ENCODE measurements around the gene LRMDA.
A peak's percentile ranks its signal among the peaks of the same experiment; 100 is the strongest.

The LRMDA gene

DNA sequence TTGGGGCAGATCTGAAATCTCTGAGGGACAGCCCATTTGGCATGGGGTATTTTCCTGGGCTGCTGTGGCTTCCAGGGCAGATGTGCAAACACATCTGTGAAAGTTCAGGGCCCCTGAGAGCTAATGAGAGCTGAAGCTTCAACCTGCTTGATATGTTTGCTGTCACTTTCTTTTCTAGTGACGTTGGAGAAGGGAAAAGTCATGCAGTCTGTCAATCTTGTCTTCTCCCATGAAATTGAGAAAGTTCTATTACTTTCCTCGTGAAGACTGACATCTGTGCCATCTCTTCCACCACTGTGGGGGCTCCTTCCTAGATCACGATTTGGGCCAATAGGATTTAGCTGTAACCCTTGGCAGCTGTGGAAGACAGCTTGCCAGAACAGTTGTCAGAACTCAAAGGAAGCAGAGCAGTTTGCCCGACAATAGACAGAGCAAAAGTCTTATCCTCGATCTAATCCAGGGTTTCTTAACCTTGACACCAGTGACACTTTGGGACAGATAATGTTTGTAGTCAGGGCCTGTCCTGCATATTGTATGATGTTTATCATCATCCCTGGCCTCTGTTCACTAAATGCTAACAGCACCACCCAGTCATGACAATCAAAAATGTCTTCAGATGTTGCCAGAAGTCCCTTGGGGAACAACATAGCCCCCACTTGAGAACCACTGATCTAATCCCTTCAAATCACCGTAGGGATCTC is 586.5 kb downstream of the LRMDA start:
- no peak for DNase-seq

DNA sequence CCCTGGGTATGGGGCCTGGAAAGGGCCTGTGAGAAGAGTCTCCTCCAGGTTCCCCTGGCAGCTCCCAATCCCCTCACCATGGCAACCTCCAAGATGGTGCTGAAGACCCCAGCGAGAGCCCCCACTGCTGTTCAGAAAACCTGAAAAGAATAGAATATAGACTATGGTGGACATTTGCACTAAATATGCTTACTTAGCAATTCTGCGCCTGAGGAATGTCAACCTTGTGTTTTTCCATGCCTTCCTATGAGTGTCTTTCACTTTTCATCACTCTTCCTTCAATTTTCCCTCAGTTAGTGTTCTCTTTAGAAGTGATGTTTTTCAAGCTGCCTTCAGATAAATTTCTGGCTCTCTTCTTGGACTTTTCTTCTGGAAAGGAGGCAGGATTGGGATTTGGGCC is 589.2 kb downstream of the LRMDA start:
- DNase-seq: no peak

DNA sequence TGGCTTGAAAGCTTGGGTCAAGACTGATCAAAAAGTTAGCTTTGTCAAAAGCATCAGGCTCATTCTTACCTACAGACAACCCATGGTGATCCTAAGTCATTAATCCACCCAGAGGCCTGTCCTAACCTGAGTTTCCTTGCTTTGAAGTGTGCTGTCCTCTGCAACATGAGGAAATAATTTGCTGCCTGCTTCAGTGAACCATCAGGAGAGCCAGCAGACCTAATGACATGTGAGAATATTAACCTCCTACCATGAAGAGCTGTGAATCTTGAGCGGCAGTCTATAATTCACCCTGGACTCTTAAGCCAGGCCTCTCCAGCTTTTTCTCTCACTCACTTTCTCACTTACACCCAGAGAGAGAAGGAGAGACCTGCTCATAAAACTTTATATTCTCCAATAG is 590.0 kb downstream of the LRMDA start:
- no peak for DNase-seq

DNA sequence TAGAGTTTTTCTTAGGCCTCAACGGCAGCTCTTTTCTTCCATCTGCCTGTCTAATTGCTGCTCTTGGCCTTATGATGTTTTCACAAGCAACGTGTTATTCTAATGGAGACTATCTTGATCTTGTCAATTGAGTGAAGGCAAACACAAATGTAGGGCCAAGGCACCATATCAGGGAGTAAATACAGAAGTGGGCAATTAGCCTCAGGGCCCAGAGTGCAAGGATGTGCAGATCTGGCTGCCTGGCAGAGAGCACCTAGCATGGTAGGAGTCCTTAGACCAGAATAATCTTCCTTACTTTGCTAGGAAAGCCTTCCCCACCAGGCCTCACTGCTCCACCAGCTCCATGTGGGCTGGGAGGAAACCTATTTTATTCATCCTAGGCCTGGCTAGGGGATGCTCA is 590.9 kb downstream of the LRMDA start:
- DNase-seq: no peak

DNA sequence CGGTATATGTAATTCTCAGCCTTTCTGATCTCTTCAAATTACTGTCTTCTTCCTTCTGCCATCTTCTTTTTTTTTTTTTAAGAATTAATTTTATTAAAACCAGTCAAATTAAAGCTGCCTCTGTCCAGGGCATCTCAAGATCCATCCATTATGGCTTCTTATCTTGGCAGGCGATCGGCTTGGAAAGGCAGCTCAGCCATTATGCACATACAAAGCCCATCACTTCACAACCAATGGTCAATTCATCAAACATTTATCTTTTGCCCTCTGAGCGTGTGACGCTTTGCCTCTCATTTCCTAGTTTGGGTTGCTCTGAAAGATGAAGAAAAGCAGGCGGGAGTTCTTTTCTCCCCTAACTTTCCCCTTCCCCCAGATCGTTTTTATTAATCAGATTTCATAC is 591.6 kb downstream of the LRMDA start:
- no peak for DNase-seq

DNA sequence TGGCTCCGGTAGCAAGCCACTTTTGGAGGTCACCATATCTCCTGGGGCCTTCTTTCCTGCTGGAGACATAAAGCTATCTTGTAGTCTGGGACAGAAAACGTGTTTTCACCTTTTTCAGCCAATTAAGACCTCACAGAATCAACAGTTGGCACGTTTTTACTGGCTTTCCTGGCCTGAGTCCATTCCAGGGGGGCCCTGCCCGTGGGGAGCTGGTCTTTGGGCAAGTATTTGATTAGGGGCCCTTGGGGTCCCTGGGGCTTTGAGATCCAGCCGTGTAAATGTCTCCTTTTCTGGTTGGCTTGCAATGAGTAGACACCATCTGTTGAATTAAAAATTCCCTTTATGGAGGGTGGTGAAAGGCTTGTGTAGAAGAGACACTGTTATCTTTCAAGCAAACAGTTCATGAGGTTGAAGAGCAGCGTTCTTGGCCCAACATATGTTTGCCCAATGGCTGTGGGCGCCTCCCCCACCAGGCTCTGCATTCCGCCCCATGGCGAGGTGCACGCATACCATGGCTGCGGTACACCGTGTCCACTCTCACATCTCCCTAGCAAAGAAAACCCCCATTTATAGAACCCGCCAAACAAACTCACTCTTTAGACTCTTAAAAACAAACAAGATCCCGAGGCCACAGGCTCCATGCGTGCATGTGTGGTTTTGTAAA is 593.2 kb downstream of the LRMDA start:
- DNase-seq: no peak

DNA sequence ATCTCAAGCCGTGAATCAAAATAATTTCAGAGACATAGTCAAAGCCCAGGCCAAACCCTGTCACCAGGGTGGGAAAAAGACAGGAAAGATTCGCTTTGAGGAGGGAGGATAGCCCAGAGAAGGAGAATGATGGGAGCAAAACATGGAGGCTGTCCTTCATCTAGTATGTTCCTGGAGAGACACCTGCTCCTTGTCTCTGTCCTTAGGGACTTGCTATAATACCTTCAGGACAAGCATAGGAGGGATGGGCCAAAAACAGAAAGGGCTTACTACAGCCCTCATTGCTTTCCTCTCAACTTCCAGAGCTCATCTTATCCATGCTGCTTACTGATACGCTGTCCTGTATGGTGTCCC is 593.7 kb downstream of the LRMDA start:
- DNase-seq: no peak

DNA sequence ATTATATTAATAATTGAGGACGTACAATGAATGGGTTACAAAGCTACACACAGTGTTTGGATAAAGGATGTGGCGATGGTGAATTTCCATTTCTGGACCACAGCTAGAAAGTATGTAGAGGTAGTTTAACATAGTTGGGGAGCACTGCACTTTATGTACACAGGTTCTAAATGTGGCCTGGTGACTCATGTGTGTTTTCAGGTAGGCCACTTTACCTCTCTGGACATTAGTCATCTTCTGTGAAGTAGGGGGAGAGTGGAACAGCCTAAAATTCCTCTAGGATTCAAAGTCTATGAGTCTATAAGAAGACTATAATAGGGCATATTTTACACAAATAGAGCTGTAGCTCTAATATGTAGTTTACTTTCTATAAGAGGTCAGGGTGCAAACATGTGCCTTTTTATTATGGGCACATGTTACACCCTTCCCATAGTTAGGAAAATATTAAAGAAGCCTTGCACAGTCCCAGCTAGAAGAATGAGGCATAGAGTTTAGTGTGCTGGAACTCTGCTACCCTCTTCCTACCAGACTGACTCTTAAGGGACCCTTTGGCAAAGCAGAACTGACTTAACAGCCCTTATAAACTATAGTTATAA is 594.9 kb downstream of the LRMDA start:
- DNase-seq: no peak

DNA sequence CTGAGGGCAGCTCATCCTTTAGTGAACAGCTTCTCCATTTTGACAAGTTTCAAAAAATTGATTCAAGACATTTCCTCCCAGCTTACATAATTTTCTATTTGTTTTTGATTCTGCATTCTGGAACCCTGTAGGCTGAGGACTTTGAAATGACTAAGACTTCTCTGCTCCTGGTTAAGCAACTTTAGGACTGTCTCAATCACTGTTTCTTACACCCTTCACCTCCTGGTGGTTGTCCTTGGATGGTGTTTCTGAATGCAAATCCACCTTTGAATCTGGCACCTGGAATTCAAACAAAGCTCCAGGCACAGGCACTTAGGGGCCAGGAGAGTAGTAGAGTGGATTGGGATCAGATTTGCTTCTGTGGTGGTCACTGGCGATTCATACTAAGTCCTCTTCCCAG is 595.5 kb downstream of the LRMDA start:
- no peak for DNase-seq

DNA sequence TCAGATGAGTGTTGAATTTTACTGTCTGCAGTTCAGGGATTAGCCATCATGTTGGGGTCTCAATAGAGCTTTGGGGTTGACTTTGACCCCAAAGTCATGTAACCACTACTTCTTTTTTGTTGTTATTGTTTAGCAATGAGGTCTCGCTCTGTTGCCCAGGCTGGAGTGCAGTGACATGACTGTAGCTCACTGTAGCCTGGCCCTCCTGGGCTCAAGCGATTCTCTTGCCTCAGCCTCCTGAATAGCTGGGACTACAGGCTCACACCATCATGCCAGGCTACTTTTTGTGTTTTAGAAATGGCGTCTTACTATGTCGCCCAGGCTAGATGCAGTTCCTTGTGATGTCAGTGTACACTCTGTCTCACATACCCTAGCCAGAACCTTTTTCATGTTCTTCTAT is 598.4 kb downstream of the LRMDA start:
- no peak for DNase-seq

DNA sequence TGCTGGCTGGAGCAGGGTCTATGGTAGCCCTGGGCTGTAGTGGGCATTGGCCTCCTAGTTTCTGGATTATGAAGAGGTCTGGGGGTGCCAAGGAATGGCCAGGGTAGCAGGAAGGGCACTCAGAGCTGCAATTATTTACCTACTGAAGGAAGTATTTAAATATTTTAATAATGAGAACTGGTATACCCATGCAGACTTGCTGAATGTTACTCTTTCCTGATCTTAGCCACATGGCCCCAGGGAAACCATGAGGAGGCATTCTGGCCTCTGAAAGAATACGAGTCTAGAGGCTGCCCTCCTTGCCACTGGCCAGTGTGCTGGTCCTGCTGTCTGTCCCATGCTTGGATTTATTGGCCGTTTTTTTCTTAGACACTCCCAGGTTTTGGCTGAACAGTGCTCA is 599.7 kb downstream of the LRMDA start:
- DNase-seq: no peak

DNA sequence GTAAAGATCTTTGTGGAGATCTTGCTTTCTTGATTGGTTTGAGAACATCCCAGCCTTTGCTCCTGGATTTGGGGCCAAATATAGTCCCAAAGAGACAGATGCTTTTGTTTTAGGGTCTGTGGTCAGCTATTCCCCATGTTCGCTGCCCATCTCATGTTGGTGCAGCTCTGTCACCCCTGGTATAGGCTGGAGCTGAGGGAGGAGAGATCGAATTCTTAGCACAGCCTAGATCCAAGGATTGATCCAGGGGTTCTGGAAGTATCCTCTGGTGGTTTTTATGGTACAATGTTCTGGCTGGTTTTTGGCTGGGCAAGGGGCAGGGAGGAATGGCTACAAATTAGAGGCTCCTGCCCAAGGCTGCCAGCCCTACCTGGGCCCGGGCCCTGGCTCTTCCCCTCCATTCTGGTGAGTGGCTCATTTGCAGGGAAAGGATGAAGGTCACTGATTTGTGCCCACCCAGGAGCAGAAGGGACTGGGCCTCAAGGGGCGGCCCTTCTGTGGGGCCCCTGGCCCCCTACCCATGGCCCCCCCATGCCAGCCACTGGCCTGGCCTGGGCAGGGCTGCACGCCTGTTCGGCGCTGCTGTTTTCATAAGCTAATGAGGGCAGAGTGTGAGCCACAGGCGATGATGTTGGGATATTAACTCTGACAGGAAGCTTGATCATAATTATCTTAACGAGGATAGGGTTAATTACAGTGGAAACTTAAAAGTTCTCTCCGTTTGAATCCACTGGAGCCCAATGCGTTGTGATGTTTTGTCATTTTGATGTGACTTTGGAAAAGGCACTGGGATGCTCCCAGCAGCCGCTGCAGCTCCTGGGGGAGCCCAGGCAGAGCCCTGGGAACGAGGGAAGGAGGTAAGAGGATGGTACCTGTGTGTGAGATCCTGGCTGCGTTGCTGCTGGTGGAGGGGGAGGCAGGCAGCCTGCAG is 600.6 kb downstream of the LRMDA start:
- no peak for DNase-seq

DNA sequence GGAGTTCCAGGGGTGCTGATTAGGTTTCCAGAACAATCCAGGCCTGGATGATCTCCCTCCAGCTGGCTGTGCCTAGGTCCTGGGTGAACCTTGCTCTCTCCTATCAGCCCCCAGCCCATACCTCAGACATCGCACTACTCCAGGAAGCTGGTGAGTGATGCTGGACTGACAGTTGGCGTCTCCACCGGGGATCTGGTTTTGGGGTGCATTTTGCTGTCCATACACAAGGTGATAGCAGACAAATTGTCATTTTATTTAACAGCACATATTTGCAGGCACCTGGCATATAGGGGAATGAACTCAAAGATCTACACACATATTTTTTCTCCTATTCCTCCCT is 601.2 kb downstream of the LRMDA start:
- DNase-seq: no peak

DNA sequence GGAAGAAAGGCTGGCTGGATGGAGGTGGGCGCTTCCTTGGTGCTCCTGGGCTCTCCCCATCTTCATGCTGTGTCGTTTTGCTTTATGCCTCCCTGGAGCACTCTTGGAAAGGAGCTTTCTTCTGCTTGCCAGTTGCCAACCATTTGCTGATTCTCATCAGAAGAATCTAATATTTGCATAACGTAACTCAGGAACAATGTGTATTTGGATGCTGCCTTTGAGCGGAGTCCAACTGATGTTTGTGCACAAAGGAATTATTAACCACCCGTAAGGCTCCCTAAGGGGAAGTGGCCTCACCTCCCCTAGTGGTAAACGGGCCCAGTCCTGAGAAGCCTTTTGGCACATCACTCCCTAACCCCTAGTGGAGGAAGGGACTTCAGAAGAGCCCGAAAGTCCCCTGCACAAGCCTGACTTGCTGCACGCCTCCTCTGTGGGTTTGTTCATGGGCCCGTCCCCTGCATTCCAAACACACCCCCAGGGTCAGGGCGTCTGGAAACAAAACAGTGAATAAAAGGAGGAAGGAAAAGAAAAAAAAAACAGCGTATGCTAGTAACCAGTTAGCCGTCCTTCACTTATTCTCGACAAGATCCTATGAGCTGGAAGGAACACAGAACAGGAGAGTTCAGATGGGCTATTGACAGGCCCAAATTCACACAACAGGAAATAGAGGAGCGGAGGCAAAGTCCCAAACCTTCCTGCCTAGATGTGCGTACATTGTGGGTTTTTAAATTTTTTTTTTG is 602.2 kb downstream of the LRMDA start:
- no peak for DNase-seq

DNA sequence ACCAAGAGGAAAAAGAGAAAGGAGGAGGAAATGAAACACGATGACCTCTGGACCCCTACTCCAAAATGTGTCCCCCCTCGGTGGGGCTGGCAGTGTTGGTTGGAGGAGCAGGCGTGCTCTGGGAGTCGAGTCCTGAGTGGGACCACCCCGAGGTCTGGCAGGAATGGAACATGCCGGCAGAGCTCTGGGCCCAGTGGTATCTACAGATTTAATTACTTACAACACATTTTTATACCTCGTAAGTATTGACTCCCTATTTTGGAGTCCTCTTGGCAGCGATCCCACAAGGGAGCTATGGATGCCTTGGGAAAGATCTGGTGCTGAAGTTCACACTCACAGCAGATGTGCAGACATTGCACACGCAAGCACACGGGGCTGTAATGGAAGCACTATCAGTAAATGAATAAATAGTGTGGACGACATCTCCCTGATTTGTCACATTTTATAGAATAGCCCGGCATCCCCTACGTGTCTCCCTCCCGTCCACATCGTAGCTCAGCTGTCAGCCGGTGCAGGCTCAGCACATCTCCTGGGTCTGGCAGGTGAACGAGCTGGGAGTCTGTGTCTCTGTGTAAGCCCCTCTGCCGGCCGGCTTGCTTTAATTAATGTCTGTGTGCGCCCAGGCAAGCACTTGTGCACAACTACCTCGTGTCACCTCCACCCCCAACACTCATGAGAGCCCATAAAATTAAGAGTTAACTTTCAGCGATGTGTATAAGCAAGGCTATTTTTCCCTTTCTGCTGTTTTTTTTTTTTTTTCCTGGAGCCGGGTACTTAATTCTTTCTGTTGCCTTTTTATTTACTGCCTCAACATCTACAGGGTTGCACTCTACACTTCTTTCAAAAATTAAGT is 603.2 kb downstream of the LRMDA start:
- no peak for DNase-seq

DNA sequence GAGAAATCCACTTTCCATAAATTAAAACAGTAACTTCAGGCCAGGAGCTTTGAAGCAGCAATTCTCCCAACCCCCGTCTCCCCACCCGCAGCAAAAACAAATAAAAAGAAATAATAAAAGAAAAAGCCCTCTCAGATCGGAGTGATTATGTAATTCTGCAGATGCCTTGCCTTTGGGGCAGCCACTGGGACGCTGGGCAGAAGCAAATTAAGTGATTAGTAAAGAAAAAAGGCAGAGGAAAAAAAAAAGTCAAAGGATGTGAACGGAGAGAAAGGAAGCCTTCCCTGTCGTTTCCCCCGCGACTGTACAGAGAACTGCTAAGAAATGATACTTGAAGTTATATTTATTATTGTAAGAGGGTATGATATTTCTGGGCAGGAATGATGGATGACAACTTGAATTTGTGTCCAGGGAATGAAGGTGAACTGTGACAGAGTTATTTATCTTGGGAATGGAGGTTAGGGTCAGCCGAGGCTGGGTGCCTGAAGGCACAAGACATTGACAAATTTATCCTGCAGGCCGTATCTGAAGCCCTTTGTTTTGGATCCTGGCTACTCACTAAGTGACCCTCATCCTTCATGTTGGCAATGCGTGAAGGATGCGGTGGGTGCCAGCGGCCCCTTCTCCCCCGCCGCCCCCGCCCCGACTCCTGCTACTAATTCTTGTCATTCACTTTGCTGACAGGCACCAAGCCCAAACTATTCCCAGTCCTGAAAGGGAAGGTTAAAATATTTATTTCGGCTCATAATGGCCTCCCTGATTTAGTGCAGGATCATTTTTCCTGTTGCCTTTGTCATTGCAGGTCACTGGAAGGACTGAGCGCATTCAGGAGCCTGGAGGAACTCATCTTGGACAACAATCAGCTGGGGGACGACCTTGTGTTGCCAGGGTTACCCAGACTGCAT is 604.0 kb downstream of the LRMDA start:
- DNase-seq: no peak

DNA sequence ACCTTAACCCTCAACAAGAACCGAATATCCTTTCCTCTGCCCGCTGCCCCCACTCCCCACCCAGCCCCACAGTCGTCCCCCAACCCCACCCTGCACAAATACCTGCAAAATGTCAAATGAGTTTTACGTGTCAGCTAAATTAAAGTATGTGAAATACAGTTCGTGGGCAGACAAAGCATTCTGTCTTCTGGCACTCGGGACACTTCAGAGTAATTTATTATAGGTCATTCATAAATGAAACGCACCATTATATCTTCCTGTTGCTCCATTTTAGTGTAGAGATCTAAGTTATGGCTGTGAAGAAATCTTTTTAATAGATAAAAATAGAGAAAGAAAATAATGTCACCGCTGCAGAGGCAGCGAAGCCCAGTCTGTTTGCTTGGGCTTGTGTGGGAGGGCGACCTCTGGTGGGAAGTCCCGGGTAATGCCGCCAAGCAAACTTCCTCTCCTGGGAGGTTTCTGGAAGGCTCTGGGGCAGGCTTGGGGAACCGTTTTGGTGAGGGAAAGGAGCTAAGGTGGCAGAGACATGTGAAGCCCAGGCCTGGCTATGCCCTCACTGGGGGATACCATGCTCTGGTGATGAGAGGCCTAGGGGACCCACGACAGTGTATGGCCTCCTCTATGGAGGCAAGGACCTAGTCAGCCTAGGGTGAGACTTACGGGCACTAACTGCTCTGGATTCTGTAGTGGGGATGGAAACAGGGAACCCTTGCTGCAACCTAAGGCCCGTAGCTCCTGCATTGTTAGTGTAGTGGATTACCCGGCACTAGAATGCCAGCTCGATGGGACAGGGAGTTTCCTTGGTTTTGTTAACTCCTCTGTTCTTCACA is 604.9 kb downstream of the LRMDA start:
- DNase-seq: peak; percentile 41

DNA sequence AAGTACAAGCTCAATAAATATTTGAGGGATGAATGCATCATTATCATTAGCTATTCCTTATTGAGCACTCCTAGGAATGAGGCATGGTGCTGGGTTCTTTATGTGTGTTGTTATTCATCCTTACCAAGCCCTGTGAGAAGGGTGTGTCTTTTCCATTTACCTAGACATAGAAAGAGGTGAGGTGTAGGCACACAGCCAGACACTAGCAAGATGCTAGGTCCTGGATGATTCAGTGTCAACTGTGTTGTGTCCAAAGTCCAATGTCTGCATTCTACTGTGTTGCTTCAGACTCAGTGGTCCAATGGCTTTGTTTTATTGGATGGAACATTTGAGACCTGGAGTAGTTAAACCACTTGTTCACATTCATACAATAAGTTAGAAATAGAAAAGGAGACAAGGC is 605.5 kb downstream of the LRMDA start:
- no peak for DNase-seq

DNA sequence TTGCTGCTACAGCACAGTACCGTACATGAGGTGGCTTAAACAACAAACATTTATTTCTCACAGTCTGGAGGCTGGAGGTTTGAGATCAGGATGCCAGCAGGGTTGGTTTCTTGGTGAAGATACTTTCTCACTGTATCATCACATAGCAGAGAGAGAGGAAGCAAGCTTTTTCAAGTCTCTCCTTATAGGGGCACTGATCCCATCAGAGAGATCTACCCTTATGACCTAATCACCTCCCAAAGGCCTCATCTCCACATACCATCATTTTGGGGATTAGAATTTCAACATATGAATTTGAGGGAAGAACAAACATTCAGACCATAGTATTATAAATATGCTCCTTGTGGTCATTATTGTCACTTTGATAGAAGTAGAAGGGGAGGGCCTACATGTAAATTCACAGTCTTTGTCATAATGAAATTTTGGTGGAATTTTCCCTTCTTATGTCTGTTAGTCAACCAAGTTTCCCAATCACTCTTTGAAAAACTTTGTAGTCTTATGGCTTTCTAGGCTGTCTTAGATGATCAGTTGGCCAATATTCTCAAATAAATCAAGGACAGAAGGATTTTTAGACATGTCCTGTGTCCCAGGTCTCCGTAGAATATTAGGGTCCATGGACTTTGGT is 606.2 kb downstream of the LRMDA start:
- no peak for DNase-seq

All from activated CD4-positive, CD25-positive, alpha-beta regulatory T cell treated with anti-CD3 and anti-CD28 coated beads, Interleukin-2, amount 50 U/mL, for 72 hours (primary cell).